ENCODE results near the gene FIGNL2. TPM values are rescaled to one million over a fixed set of nuclear protein-coding genes. Genes with fewer than 3 reads are reported as not detected.

The FIGNL2 gene
- total and polyA plus RNA-seq, 4 donors, result 0.06 to 0.70 (median 0.33) TPM

DNA sequence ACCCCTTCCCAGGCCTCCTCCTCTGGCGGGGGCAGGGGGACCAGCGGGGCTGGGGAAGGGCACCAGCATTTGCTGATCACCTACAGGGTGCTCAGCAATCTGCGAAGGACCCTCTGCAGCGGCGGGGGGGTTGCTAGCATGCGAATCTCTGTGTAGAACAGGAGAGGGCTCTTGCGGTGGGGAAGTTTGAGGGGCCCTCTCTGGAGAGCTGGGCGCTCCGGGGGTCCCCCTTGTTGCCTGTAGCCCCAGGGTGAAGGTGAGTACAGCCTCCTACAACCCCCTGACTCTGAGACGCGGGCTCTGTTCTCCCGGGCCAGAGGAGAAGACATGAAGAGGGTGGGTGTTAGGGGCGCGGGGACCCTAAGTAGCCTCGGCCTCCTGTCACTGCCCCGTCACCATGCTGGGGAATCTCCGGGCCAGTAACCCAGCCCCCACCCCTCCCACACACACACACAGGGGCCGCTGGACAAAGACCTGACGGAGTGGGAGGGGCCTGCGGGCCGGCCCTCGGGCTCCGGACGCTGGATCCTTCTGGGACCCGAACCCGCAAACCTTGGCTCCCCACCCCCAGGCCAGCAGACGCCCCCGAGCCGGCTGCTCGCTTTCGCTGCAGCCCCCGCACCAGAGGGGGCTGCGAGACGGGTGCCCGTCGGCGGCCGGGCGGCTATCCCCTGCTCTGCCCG lies 734 bp downstream of the FIGNL2 start:
- no peaks in the 10 kb centered on the region for H3K36me3 ChIP-seq (ENCODE audit: control insufficient read depth in 4 of 4, insufficient read depth in 3 of 4, low read depth in 1 of 4, low read length in 3 of 4)
- DNase-seq (ENCODE audit: low spot score), result peak; percentile 53
- TF ChIP-seq, protein P1, sequence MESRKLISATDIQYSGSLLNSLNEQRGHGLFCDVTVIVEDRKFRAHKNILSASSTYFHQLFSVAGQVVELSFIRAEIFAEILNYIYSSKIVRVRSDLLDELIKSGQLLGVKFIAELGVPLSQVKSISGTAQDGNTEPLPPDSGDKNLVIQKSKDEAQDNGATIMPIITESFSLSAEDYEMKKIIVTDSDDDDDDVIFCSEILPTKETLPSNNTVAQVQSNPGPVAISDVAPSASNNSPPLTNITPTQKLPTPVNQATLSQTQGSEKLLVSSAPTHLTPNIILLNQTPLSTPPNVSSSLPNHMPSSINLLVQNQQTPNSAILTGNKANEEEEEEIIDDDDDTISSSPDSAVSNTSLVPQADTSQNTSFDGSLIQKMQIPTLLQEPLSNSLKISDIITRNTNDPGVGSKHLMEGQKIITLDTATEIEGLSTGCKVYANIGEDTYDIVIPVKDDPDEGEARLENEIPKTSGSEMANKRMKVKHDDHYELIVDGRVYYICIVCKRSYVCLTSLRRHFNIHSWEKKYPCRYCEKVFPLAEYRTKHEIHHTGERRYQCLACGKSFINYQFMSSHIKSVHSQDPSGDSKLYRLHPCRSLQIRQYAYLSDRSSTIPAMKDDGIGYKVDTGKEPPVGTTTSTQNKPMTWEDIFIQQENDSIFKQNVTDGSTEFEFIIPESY (IDR thresholded peaks at IDR 0.05), result no peak
- TF ChIP-seq, protein P2, sequence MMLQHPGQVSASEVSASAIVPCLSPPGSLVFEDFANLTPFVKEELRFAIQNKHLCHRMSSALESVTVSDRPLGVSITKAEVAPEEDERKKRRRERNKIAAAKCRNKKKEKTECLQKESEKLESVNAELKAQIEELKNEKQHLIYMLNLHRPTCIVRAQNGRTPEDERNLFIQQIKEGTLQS (IDR thresholded peaks at IDR 0.05), result no peak
- TF ChIP-seq TAF1 (conservative IDR thresholded peaks at IDR 0.05) (no peak), FOXA2 (IDR thresholded peaks at IDR 0.05) (no peak), RAD21 (IDR thresholded peaks at IDR 0.05) (no peak), REST (IDR thresholded peaks at IDR 0.05) (no peak), FOXA1 (IDR thresholded peaks at IDR 0.05) (no peak), NR2F2 (IDR thresholded peaks at IDR 0.05) (no peak), HNF4A (conservative IDR thresholded peaks at IDR 0.05) (no peak), HNF4G (IDR thresholded peaks at IDR 0.05) (no peak), EGR1 (IDR thresholded peaks at IDR 0.05; ENCODE audit: low read depth in 2 of 2) (no peak)
- TF ChIP-seq, protein P3, sequence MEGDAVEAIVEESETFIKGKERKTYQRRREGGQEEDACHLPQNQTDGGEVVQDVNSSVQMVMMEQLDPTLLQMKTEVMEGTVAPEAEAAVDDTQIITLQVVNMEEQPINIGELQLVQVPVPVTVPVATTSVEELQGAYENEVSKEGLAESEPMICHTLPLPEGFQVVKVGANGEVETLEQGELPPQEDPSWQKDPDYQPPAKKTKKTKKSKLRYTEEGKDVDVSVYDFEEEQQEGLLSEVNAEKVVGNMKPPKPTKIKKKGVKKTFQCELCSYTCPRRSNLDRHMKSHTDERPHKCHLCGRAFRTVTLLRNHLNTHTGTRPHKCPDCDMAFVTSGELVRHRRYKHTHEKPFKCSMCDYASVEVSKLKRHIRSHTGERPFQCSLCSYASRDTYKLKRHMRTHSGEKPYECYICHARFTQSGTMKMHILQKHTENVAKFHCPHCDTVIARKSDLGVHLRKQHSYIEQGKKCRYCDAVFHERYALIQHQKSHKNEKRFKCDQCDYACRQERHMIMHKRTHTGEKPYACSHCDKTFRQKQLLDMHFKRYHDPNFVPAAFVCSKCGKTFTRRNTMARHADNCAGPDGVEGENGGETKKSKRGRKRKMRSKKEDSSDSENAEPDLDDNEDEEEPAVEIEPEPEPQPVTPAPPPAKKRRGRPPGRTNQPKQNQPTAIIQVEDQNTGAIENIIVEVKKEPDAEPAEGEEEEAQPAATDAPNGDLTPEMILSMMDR (IDR thresholded peaks at IDR 0.05; ENCODE audit: low read depth, low read length, missing input control), result no peak
- H3K9me3 ChIP-seq (ENCODE audit: control insufficient read depth in 4 of 4, low read length in 3 of 4), result no peaks in the 10 kb centered on the region
- peaks cover 0 to 7% (median 0%) of the 10 kb centered on the region in 4 donors for H3K27me3 ChIP-seq (ENCODE audit: control insufficient read depth in 4 of 4, insufficient read depth in 4 of 4, low read length in 3 of 4)
- peaks cover 4 to 17% (median 13%) of the 10 kb centered on the region in 4 donors for H3K4me1 ChIP-seq (ENCODE audit: control insufficient read depth in 4 of 4, insufficient read depth in 4 of 4, low read length in 3 of 4)
- peak overlapping the region in 1 of 2 donors; percentile 50 for H3K27ac ChIP-seq (ENCODE audit: low read depth in 1 of 2, low read length in 2 of 2)
- H3K9ac ChIP-seq (ENCODE audit: low read depth in 1 of 2, low read length in 2 of 2), result peak overlapping the region in 1 of 2 donors; percentile 48
- WGBS, result 1% methylated on average over 40 of the region's 40 CpGs
- H3K4me3 ChIP-seq (ENCODE audit: low read depth in 1 of 3, low read length in 3 of 3), result peak overlapping the region in 2 of 3 donors; percentile 45 to 84

DNA sequence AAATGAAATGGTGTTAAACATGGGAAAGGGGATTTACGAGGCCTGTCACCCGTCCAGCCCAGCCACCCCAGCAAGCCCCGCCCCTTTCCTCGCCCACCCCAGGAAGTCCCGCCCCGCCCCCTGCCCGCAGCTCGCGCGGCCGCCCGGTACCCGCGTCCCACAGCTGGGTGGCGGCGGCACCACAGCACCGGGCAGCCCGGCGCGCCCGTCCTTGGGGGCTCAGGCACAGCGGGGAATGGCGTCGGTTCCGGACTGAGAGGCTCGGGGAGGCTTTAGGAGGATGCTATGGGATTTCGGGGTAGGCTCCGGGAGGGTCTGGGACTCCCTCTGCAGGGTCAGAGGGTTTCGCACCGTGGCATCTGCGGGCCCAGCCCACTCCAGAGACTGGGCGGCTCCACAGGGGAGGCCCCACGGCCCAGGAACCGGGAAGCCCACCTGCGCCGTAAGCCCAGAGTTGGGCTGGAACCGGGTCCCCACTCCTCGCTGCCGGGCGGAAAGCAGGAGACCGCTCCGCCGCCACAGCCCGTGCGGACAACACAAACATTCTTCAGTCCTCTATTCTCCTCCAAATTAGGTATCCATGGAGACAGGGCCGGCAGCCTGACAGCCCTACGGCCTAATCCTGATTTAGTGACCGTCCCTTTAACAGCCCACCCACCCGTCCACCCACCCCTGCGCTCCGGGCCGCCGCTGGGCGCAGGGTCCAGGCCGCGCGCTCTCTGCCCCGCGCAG lies 1.4 kb downstream of the FIGNL2 start:
- DNase-seq (ENCODE audit: low spot score), result peak; percentile 62
- no peaks in the 10 kb centered on the region for H3K36me3 ChIP-seq (ENCODE audit: control insufficient read depth in 4 of 4, insufficient read depth in 3 of 4, low read depth in 1 of 4, low read length in 3 of 4)
- H3K27me3 ChIP-seq (ENCODE audit: control insufficient read depth in 4 of 4, insufficient read depth in 4 of 4, low read length in 3 of 4), result peaks cover 0 to 7% (median 0%) of the 10 kb centered on the region in 4 donors
- peaks cover 4 to 17% (median 13%) of the 10 kb centered on the region in 4 donors for H3K4me1 ChIP-seq (ENCODE audit: control insufficient read depth in 4 of 4, insufficient read depth in 4 of 4, low read length in 3 of 4)
- no peaks in the 10 kb centered on the region for H3K9me3 ChIP-seq (ENCODE audit: control insufficient read depth in 4 of 4, low read length in 3 of 4)
- H3K4me3 ChIP-seq (ENCODE audit: low read depth in 1 of 3, low read length in 3 of 3), result peak overlapping the region in 2 of 3 donors; percentile 10 to 84
- 20% methylated on average over 59 of the region's 59 CpGs for WGBS
- peak overlapping the region in 1 of 2 donors; percentile 46 for H3K27ac ChIP-seq (ENCODE audit: low read depth in 1 of 2, low read length in 2 of 2)
- H3K9ac ChIP-seq (ENCODE audit: low read depth in 1 of 2, low read length in 2 of 2), result no peak overlapping the region
- no peak for TF ChIP-seq JUND (IDR thresholded peaks at IDR 0.05)
- TF ChIP-seq FOXA1 (IDR thresholded peaks at IDR 0.05), result no peak
- no peak for TF ChIP-seq REST (IDR thresholded peaks at IDR 0.05)
- TF ChIP-seq, protein P2 (IDR thresholded peaks at IDR 0.05), result no peak
- TF ChIP-seq TAF1 (conservative IDR thresholded peaks at IDR 0.05), result no peak
- TF ChIP-seq RXRA (IDR thresholded peaks at IDR 0.05), result no peak
- TF ChIP-seq GABPA (IDR thresholded peaks at IDR 0.05 in 1 of 2, conservative IDR thresholded peaks at IDR 0.05 in 1 of 2), result no peak
- TF ChIP-seq MAX (IDR thresholded peaks at IDR 0.05), result no peak
- TF ChIP-seq HNF4G (IDR thresholded peaks at IDR 0.05), result no peak
- no peak for TF ChIP-seq SP1 (IDR thresholded peaks at IDR 0.05)
- TF ChIP-seq NR2F2 (IDR thresholded peaks at IDR 0.05), result no peak
